ENCODE results near the gene MYCL. TPM values are rescaled to one million over a fixed set of nuclear protein-coding genes. Genes with fewer than 3 reads are reported as not detected.

Gene MYCL
- total and polyA plus RNA-seq, 2 of the 13 experiments (the other 11 are each of a cell fraction or from before 2014, with no cell fraction given) = 0.31 to 1.7 TPM

GRCh38 chr1:39866767-39867166 lies 35.0 kb downstream of the MYCL start:
- Histone ChIP-seq H3K9ac (ENCODE audit: insufficient read depth, low read depth, low read length) (no peak overlapping the region), H3K27ac (ENCODE audit: extremely low read length, insufficient read depth, low read length) (no peak overlapping the region), H3K4me1 (ENCODE audit: insufficient read depth, low read length) (peaks cover 2% of the 10 kb centered on the region; the same call in 1 of the 2 replicates), H2AFZ (ENCODE audit: low read length) (no peak overlapping the region), H3K4me2 (ENCODE audit: low read depth, low read length) (no peak overlapping the region), H3K4me3 (replicated peaks in 1 of 3; ENCODE audit: insufficient read depth in 1 of 3, low read depth in 2 of 3, low read length in 3 of 3) (no peak overlapping the region), H3K9me3 (ENCODE audit: low read length) (no peaks in the 10 kb centered on the region), H3K79me2 (ENCODE audit: insufficient read depth, low read length) (peaks cover 54% of the 10 kb centered on the region), H3K36me3 (replicated peaks in 1 of 2; ENCODE audit: control insufficient read depth in 1 of 2, insufficient read depth in 2 of 2, low read length in 2 of 2) (peaks cover 2 to 4% of the 10 kb centered on the region in 2 experiments; a peak in 3 of 5 replicates), H3K27me3 (ENCODE audit: control insufficient read depth in 1 of 2, insufficient read depth in 2 of 2, low read length in 2 of 2) (no peaks in the 10 kb centered on the region), H4K20me1 (ENCODE audit: insufficient read depth, low read length) (no peaks in the 10 kb centered on the region; the same call in 1 of the 2 replicates)
- FAIRE-seq = no peak
- POLR2A ChIA-PET = no interaction called here
- in situ Hi-C loops (cut with HindIII; ENCODE audit: extremely low pct_ligation_motif_present, low pct_unique_long_range_greater_than_20kb) (no loop called here), intact Hi-C loops (cut with micrococcal nuclease; ENCODE audit: unreplicated experiment) (no loop called here)
- TF ChIP-seq TP53 (CRISPR knock-in tag; conservative IDR thresholded peaks at IDR 0.05) (no peak), ZNF589 (CRISPR knock-in tag; conservative IDR thresholded peaks at IDR 0.05) (no peak), HOXA3 (CRISPR knock-in tag; IDR thresholded peaks at IDR 0.05) (no peak), SP4 (CRISPR knock-in tag; IDR thresholded peaks at IDR 0.05) (no peak), ZNF772 (CRISPR knock-in tag; IDR thresholded peaks at IDR 0.05) (no peak), FOXC1 (CRISPR knock-in tag; IDR thresholded peaks at IDR 0.05; ENCODE audit: borderline replicate concordance) (no peak), KAT2B (IDR thresholded peaks at IDR 0.05; ENCODE audit: borderline replicate concordance, low read depth, low read length) (no peak), ZNF501 (CRISPR knock-in tag; IDR thresholded peaks at IDR 0.05) (no peak), ZNF619 (CRISPR knock-in tag; IDR thresholded peaks at IDR 0.05) (no peak), ZKSCAN1 (IDR thresholded peaks at IDR 0.05; ENCODE audit: low read length) (no peak), RFX3 (CRISPR knock-in tag; IDR thresholded peaks at IDR 0.05) (no peak), ZNF550 (CRISPR knock-in tag; IDR thresholded peaks at IDR 0.05; ENCODE audit: borderline replicate concordance) (no peak), ZFP1 (CRISPR knock-in tag; IDR thresholded peaks at IDR 0.05) (no peak), ZBTB2 (CRISPR knock-in tag; IDR thresholded peaks at IDR 0.05; ENCODE audit: low read depth) (no peak), ADNP (CRISPR knock-in tag; IDR thresholded peaks at IDR 0.05) (no peak), ATM (IDR thresholded peaks at IDR 0.05; ENCODE audit: borderline replicate concordance) (no peak), ZSCAN12 (CRISPR knock-in tag; IDR thresholded peaks at IDR 0.05) (no peak)
- TF ChIP-seq, protein P1, sequence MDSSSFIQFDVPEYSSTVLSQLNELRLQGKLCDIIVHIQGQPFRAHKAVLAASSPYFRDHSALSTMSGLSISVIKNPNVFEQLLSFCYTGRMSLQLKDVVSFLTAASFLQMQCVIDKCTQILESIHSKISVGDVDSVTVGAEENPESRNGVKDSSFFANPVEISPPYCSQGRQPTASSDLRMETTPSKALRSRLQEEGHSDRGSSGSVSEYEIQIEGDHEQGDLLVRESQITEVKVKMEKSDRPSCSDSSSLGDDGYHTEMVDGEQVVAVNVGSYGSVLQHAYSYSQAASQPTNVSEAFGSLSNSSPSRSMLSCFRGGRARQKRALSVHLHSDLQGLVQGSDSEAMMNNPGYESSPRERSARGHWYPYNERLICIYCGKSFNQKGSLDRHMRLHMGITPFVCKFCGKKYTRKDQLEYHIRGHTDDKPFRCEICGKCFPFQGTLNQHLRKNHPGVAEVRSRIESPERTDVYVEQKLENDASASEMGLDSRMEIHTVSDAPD (CRISPR knock-in tag; IDR thresholded peaks at IDR 0.05) = no peak
- CTCF ChIA-PET (ENCODE audit: low intra/inter-chr PET ratio, low total read pairs) = no interaction called here
- ATAC-seq = no peak
- WGBS (ENCODE audit: low lambda C conversion rate) = 100% methylated on average over 2 of the region's 2 CpGs
- DNase-seq (ENCODE audit: low spot score) = no peak
- BruUV-seq (replicated peaks) = no TSS peak
